ENCODE data around the gene ELP4. TPM values are rescaled to one million over a fixed set of nuclear protein-coding genes. Genes with fewer than 3 reads are reported as not detected.
"Not testable (repeated sequence)": the region's sequence is repeated elsewhere in the genome, so short reads cannot be mapped to it uniquely, and the experiment has no call there.

ELP4 gene
- polyA plus RNA-seq, 3 donors = 6.0 to 17.8 (median 16.4) TPM

- H3K27me3 Mint-ChIP-seq (ENCODE audit: low read depth in 3 of 3) = no peaks in the 10 kb centered on the region
- TF ChIP-seq, protein P1, sequence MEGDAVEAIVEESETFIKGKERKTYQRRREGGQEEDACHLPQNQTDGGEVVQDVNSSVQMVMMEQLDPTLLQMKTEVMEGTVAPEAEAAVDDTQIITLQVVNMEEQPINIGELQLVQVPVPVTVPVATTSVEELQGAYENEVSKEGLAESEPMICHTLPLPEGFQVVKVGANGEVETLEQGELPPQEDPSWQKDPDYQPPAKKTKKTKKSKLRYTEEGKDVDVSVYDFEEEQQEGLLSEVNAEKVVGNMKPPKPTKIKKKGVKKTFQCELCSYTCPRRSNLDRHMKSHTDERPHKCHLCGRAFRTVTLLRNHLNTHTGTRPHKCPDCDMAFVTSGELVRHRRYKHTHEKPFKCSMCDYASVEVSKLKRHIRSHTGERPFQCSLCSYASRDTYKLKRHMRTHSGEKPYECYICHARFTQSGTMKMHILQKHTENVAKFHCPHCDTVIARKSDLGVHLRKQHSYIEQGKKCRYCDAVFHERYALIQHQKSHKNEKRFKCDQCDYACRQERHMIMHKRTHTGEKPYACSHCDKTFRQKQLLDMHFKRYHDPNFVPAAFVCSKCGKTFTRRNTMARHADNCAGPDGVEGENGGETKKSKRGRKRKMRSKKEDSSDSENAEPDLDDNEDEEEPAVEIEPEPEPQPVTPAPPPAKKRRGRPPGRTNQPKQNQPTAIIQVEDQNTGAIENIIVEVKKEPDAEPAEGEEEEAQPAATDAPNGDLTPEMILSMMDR (IDR thresholded peaks at IDR 0.05) = no peak
- Histone ChIP-seq H3K4me2 (replicated peaks; ENCODE audit: extremely low read depth, low read length, poor library complexity, severe bottlenecking) (no peak overlapping the region), H3K4me1 (ENCODE audit: control insufficient read depth in 1 of 2, insufficient read depth in 2 of 2, low read length in 2 of 2) (no peaks in the 10 kb centered on the region), H3K27me3 (ENCODE audit: control insufficient read depth in 2 of 2, insufficient read depth in 2 of 2, low read length in 2 of 2) (no peaks in the 10 kb centered on the region), H3K27ac (ENCODE audit: low read depth in 1 of 2, low read length in 2 of 2) (no peak overlapping the region), H3K4me3 (replicated peaks in 1 of 3; ENCODE audit: low read depth in 2 of 3, low read length in 3 of 3) (no peak overlapping the region), H4K20me1 (ENCODE audit: insufficient read depth, low read length) (no peaks in the 10 kb centered on the region), H2AFZ (ENCODE audit: insufficient read depth, low read depth, low read length, poor library complexity, severe bottlenecking) (no peak overlapping the region), H3K9ac (ENCODE audit: insufficient read depth, low read length, poor library complexity, severe bottlenecking) (no peak overlapping the region), H3K9me3 (replicated peaks in 1 of 2; ENCODE audit: control insufficient read depth in 1 of 2, insufficient read depth in 1 of 2, low read length in 2 of 2) (peaks cover 0 to under 1% of the 10 kb centered on the region in 2 donors), H3K79me2 (ENCODE audit: insufficient read depth, low read length) (no peaks in the 10 kb centered on the region), H3K36me3 (replicated peaks in 1 of 2; ENCODE audit: control insufficient read depth in 1 of 2, insufficient read depth in 2 of 2, low read length in 2 of 2) (no peaks in the 10 kb centered on the region)
- DNase-seq = no peak
- intact Hi-C loops (cut with micrococcal nuclease) = no loop called here
- peaks cover 3 to 9% (median 5%) of the 10 kb centered on the region in 7 donors for H3K9me3 Mint-ChIP-seq
- H3K36me3 Mint-ChIP-seq = peaks cover 0 to 2% of the 10 kb centered on the region in 2 donors
- WGBS (ENCODE audit: insufficient coverage) = no CpG with 5 or more reads among the region's 1 CpG
- H3K27ac Mint-ChIP-seq = no peak overlapping the region
- no peaks in the 10 kb centered on the region for H3K4me1 Mint-ChIP-seq
- H3K4me3 Mint-ChIP-seq = no peak overlapping the region
Observed at GRCh38 chr11:31560842-31561476, 51.4 kb downstream of the ELP4 start.

DNA sequence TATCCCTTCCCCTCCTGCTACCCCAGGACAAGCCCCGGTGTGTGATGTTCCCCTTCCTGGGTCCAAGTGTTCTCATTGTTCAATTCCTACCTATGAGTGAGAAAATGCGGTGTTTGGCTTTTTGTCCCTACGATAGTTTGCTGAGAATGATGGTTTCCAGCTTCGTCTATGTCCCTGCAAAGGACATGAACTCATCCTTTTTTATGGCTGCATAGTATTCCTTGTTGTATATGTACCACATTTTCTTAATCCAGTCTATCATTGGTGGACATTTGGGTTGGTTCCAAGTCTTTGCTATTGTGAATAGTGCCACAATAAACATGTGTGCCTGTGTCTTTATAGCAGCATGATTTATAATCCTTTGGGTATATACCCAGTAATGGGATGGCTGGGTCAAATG lies 55.0 kb downstream of the ELP4 start:
- 100% methylated on average over 1 of the region's 4 CpGs for WGBS (ENCODE audit: insufficient coverage)
- H4K20me1 ChIP-seq (ENCODE audit: insufficient read depth, low read length); H3K4me1 Mint-ChIP-seq; H3K36me3 Mint-ChIP-seq; H2AFZ ChIP-seq (ENCODE audit: insufficient read depth, low read depth, low read length, poor library complexity, severe bottlenecking); H3K9me3 ChIP-seq (replicated peaks in 1 of 2; ENCODE audit: control insufficient read depth in 1 of 2, insufficient read depth in 1 of 2, low read length in 2 of 2); H3K4me3 ChIP-seq (replicated peaks in 1 of 3; ENCODE audit: low read depth in 2 of 3, low read length in 3 of 3); H3K27me3 Mint-ChIP-seq (ENCODE audit: low read depth in 3 of 3); H3K79me2 ChIP-seq (ENCODE audit: insufficient read depth, low read length); H3K4me3 Mint-ChIP-seq; intact Hi-C loops (cut with micrococcal nuclease); H3K9ac ChIP-seq (ENCODE audit: insufficient read depth, low read length, poor library complexity, severe bottlenecking); H3K27ac ChIP-seq (ENCODE audit: low read depth in 1 of 2, low read length in 2 of 2); DNase-seq; H3K36me3 ChIP-seq (replicated peaks in 1 of 2; ENCODE audit: control insufficient read depth in 1 of 2, insufficient read depth in 2 of 2, low read length in 2 of 2); H3K4me1 ChIP-seq (ENCODE audit: control insufficient read depth in 1 of 2, insufficient read depth in 2 of 2, low read length in 2 of 2); H3K27ac Mint-ChIP-seq; H3K27me3 ChIP-seq (ENCODE audit: control insufficient read depth in 2 of 2, insufficient read depth in 2 of 2, low read length in 2 of 2); H3K4me2 ChIP-seq (replicated peaks; ENCODE audit: extremely low read depth, low read length, poor library complexity, severe bottlenecking): not testable (repeated sequence)
- peaks cover 6 to 24% (median 13%) of the 10 kb centered on the region in 7 donors for H3K9me3 Mint-ChIP-seq

GRCh38 chr11:31574133-31574532 lies 64.6 kb downstream of the ELP4 start:
- H3K4me2 ChIP-seq (replicated peaks; ENCODE audit: extremely low read depth, low read length, poor library complexity, severe bottlenecking); H3K9ac ChIP-seq (ENCODE audit: insufficient read depth, low read length, poor library complexity, severe bottlenecking); intact Hi-C loops (cut with micrococcal nuclease); H3K4me3 Mint-ChIP-seq; H3K36me3 Mint-ChIP-seq; H3K27me3 Mint-ChIP-seq (ENCODE audit: low read depth in 3 of 3); H3K4me3 ChIP-seq (replicated peaks in 1 of 3; ENCODE audit: low read depth in 2 of 3, low read length in 3 of 3); H3K36me3 ChIP-seq (replicated peaks in 1 of 2; ENCODE audit: control insufficient read depth in 1 of 2, insufficient read depth in 2 of 2, low read length in 2 of 2); H3K9me3 ChIP-seq (replicated peaks in 1 of 2; ENCODE audit: control insufficient read depth in 1 of 2, insufficient read depth in 1 of 2, low read length in 2 of 2); H3K4me1 ChIP-seq (ENCODE audit: control insufficient read depth in 1 of 2, insufficient read depth in 2 of 2, low read length in 2 of 2); H3K27me3 ChIP-seq (ENCODE audit: control insufficient read depth in 2 of 2, insufficient read depth in 2 of 2, low read length in 2 of 2); H3K27ac Mint-ChIP-seq; H3K27ac ChIP-seq (ENCODE audit: low read depth in 1 of 2, low read length in 2 of 2); DNase-seq; H3K79me2 ChIP-seq (ENCODE audit: insufficient read depth, low read length); H3K4me1 Mint-ChIP-seq; H4K20me1 ChIP-seq (ENCODE audit: insufficient read depth, low read length); H2AFZ ChIP-seq (ENCODE audit: insufficient read depth, low read depth, low read length, poor library complexity, severe bottlenecking): not testable (repeated sequence)
- H3K9me3 Mint-ChIP-seq = peaks cover 24 to 42% (median 37%) of the 10 kb centered on the region in 7 donors
- 92% methylated on average over 4 of the region's 4 CpGs for WGBS (ENCODE audit: insufficient coverage)

DNA sequence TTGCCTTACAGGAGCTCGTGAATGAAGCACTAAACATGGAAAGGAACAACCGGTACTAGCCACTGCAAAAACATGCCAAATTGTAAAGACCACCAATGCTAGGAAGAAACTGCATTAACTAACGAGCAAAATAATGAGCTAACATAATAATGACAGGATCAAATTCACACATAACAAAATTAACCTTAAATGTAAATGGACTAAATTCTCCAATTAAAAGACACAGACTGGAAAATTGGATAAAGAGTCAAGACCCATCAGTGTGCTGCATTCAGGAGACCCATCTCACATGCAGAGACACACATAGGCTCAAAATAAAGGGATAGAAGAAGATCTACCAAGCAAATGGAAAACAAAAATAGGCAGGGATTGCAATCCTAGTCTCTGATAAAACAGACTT lies 66.2 kb downstream of the ELP4 start:
- intact Hi-C loops (cut with micrococcal nuclease); H3K9ac ChIP-seq (ENCODE audit: insufficient read depth, low read length, poor library complexity, severe bottlenecking); DNase-seq; H3K4me3 Mint-ChIP-seq; H3K27ac Mint-ChIP-seq; H3K36me3 ChIP-seq (replicated peaks in 1 of 2; ENCODE audit: control insufficient read depth in 1 of 2, insufficient read depth in 2 of 2, low read length in 2 of 2); H3K4me2 ChIP-seq (replicated peaks; ENCODE audit: extremely low read depth, low read length, poor library complexity, severe bottlenecking); H3K79me2 ChIP-seq (ENCODE audit: insufficient read depth, low read length); H3K27ac ChIP-seq (ENCODE audit: low read depth in 1 of 2, low read length in 2 of 2); H3K4me1 ChIP-seq (ENCODE audit: control insufficient read depth in 1 of 2, insufficient read depth in 2 of 2, low read length in 2 of 2); H3K27me3 ChIP-seq (ENCODE audit: control insufficient read depth in 2 of 2, insufficient read depth in 2 of 2, low read length in 2 of 2); H3K36me3 Mint-ChIP-seq; H4K20me1 ChIP-seq (ENCODE audit: insufficient read depth, low read length); H3K4me3 ChIP-seq (replicated peaks in 1 of 3; ENCODE audit: low read depth in 2 of 3, low read length in 3 of 3); H3K27me3 Mint-ChIP-seq (ENCODE audit: low read depth in 3 of 3); H3K4me1 Mint-ChIP-seq; H3K9me3 ChIP-seq (replicated peaks in 1 of 2; ENCODE audit: control insufficient read depth in 1 of 2, insufficient read depth in 1 of 2, low read length in 2 of 2); H2AFZ ChIP-seq (ENCODE audit: insufficient read depth, low read depth, low read length, poor library complexity, severe bottlenecking): not testable (repeated sequence)
- H3K9me3 Mint-ChIP-seq = peaks cover 24 to 38% (median 31%) of the 10 kb centered on the region in 7 donors
- WGBS (ENCODE audit: insufficient coverage) = 92% methylated on average over 2 of the region's 3 CpGs

Measured in CD14-positive monocyte (primary cell).